ENCODE results near the gene CD2BP2.
"Not testable (repeated sequence)": the region's sequence is repeated elsewhere in the genome, so short reads cannot be mapped to it uniquely, and the experiment has no call there.

CD2BP2 gene

DNA sequence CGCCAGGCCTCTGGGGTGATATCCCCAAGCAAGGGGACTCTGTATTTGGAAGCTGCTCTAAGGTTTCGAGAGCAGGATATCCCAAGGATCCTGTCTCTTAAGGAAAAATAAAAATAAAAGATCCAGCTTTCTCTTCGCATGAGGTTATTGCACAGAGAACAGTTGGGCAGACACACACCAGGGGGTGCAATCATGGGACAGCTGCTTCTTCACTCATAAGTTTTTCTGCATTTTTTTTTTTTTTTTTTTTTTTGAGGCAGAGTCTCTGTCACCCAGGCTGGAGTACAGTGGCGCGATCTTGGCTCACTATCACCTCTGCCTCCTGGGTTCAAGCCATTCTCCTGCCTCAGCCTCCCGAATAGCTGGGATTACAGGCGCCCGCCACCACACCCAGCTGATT is 13.1 kb downstream of the CD2BP2 start:
- DNase-seq = not testable (repeated sequence)

DNA sequence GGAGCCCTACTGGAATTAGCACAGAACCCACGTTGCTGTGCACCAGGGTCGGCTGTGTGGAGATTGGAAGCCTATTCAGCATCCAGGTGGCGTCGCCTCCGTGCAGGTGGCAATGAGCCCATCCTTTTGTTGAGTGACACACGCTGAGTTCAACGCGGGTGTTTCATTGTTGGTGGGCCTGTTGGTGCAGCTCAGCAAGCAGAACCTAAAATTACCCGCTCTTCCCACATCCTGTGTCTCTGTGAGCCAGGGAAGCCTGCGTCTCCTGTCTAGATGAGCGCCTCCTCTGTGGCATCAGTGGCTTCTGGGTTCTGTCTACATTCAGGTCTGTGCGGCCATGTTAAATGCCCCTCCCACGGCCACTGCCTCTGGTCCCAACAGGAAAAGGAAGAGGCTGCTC is 14.5 kb downstream of the CD2BP2 start:
- no peak for DNase-seq

DNA sequence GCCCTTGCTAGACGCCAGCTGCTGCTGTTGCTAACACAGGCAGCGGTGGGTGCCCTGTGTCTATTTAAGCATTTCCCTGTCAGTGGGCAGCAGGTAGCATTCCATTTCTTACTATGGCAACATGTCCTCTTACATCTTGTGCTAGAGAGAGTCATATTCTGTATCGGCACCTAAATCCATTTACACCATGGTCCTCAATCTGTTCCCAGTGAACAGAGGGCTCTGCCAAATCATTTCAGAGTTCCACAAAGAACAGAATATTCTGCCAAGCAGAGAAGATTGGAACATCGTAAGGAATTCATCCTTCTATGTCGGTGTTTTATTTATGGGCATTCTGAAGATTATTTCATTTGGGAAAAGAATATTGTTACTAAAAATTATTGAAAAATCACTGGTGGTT is 16.4 kb downstream of the CD2BP2 start:
- not testable (repeated sequence) for DNase-seq

DNA sequence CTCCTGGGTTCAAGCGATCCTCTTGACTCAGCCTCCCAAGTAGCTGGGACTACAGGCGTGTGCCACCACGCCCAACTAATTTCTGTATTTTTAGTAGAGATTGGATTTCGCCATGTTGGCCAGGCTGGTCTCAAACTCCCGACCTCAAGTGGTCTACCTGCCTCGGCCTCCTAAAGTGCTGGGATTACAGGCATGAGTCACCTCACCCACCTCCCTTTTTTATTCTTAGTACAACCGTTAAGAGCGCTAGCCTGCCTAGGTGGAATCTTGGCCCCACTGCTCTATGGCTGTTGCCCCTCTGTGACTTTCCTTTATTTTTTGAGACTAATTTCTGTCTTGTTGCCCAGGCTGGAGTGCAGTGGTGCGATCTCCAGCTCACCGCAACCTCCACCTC is 17.1 kb downstream of the CD2BP2 start:
- DNase-seq = not testable (repeated sequence)

DNA sequence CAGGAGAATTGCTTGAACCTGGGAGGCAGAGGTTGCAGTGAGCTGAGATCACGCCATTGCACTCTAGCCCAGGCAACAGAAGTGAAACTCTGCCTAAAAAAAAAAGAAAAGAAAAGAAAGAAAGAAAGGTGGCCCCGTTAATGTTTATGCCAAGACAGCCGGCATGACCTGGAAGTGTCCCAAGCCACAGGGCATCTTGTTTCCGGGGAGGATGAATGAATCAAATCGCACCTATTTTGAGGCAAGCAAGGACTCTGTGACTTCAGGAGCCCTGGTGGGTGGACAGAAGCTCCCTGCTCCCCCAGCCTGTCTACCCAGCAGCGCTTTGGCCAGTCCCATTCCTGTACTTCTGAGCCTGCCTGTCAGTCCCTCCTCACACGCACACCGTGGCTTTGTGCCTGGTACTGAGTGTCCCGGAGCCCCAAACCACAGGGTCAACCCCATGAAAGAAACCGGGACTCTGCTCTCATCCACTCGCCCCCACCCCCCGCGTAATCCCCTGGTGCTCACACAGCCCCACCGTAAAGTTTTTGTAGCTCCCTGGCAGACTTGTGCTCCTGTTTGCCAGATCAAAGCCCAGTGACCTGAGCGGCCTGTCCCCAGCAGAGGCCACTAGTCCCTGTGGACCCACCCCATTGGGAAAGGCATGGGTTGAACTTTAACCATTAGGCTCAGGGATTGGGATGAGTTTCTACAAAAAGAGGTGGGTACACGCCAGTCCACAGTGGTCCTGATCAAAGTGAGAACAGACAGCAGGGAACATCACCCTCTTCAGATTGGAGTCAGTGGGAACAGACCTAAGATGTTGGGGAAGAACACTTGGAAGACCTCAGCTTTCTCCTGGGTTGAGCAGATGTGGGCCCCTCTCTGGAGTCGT is 19.3 kb downstream of the CD2BP2 start:
- no peak for DNase-seq

DNA sequence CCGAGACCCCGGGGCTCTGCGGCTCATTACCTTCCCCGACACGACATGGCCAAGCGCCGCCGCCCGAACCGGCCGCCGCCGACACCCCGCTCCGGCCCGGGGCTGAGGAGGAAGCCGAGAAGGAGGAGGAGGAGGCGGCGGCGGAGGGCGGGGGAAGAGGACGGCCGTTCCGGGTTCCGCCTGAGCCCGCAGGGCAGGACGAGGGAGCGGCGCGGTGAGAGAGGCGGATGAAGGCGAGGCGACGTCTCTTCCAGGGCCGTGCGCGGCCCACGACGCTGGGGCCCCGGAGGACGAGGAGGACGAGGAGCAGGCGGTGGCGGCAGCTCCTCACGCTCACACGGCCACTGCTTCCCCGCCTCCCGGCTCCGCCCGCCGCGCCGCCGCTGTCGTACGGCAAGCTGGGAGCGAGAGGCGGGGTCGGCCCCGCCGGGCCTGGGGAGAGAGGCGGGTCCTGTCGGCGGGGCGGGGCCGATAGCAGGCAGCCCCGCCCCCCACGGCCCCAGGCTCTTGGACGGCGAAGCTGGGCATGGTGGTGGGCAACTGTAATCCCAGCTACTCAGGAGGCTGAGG is 20.0 kb downstream of the CD2BP2 start:
- DNase-seq = not testable (repeated sequence)

DNA sequence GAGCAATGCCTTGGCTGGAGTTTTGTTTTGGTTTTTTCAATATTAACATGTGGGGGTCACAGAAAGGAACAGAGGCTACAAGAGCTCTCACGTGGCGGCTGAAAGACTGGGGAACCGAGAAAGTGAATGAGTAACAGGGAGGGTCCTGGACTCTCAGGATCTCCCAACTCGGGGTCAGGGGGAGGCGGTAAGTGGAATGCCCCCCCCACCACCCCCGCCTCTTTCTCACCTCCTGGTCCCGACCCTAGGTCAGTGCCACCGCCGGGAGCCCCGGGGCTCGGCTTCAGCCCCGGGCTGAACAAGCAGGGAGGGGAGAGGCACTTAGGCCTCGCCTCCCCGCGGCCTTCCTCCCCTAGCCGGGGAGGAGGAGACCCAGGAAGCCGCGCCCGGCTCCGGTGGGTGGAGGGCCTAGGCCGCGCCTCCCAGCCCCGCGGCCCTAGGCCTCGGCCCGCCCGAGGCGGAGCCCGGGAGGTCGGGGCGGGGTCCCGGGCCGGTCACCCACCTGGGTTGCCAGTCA is 20.6 kb downstream of the CD2BP2 start:
- not testable (repeated sequence) for DNase-seq

DNA sequence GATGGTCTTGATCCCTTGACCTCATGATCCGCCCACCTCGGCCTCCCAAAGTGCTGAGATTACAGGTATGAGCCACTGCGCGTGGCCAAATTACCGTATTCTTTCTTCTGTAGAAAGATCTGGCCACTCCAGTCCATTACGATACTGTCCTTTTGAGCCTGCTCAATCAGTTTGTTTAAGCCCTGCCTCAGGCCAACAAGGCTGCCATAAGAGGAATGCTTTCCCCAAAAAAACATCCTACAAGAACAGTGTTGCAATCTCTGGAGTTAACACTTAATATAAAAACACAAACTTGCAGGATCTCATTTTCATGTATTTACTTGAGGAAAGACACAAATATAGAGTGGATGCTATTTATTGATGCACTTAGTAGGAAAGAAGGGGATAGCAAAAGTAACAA is 30.9 kb downstream of the CD2BP2 start:
- DNase-seq = not testable (repeated sequence)

DNA sequence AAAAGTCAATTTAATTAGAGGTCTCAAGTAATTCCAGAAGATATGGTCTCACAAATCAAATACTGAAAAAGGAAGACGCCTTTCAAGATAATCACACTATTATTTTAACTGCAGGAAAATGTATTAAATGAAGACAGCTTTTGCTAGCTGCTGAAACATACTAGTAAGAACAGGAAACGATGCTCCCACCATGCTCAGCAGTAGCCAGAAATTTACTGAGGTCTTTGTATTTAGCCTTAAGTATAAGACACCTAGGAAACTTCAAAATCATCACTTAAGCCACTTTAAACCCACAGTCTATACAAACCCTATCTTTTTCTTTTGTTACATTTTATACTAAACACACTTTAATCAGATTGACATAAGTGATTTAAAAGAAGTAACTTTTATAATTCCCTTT is 36.5 kb downstream of the CD2BP2 start:
- not testable (repeated sequence) for DNase-seq

DNA sequence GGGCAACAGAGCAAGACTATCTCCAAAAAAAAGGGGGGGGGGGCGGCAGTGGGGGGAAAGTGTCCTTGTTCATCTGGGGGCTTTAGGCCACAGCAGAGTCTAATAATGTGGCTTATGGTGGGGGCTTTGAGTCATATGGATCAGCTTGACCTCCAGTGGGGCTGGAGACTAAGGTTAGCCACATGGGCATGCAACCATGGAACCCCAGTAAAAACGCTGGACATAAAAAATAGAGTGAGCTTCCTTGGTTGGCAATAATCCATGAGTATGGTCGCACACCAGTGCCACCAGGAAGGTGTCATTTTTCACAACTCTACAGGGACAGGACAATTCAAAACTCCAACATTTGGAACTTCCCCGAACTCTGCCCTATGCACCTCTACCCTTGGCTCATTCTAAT is 44.2 kb downstream of the CD2BP2 start:
- DNase-seq = not testable (repeated sequence)

DNA sequence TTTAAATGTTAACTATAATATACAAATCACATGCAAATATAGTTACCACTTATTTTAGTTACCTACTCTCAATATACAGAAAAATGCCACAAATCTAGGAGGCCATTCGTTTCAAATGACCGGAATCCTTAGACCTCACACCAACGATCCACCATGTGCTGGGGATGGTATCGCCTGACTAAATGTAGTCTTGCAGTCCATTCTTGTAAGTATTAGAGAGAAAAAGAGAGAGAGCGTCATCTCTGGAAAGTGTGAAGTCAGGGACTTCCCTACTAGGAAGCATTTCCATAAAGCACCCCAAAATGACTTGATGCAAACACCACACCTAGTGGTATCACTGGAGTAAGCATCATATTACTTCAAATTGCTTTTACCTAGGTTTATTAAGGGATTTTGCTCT is 45.9 kb downstream of the CD2BP2 start:
- not testable (repeated sequence) for DNase-seq

Measured in 8988T (cell line).